Neural cell (in vitro differentiated cells): Measurements from ENCODE around the gene LY6G6C. TPM values are rescaled to one million over a fixed set of nuclear protein-coding genes. Genes with fewer than 3 reads are reported as not detected.

Experiments
- H2AFZ ChIP-seq: fragments of 200-600, 300-800 bp; sonication (generic), shearing (Covaris generic); 2 replicates; pipeline ENCODE4 v1.6.0; 2014; ENCODE audit warnings: low read depth, mild to moderate bottlenecking, antibody characterized with exemption, low read length, moderate library complexity
- H3F3A ChIP-seq: fragments of 200-600 bp; shearing (Covaris generic); 2 replicates; pipeline ENCODE4 v1.6.1; 2016; ENCODE audit warnings: mild to moderate bottlenecking, moderate library complexity, mixed read lengths, antibody characterized with exemption, low read length; ENCODE audit not compliant: insufficient read depth, poor library complexity, severe bottlenecking
- H3K27ac ChIP-seq: fragments of 200-600, 300-800 bp; sonication (generic), shearing (Covaris generic); 2 replicates; pipeline ENCODE4 v1.5.1; 2014; ENCODE audit warnings: mild to moderate bottlenecking, low read length, moderate library complexity
- H3K27me3 ChIP-seq: fragments of 300-800, 200-600 bp; sonication (generic), shearing (Covaris generic); 2 replicates; pipeline ENCODE4 v1.6.0; 2014; ENCODE audit warnings: mild to moderate bottlenecking, low read depth, low read length, moderate library complexity; ENCODE audit not compliant: insufficient read depth
- H3K36me3 ChIP-seq: fragments of 300-800, 200-600 bp; sonication (generic), shearing (Covaris generic); 2 replicates; pipeline ENCODE4 v1.5.1; 2014; ENCODE audit warnings: mild to moderate bottlenecking, antibody characterized with exemption, low read length, moderate library complexity; ENCODE audit not compliant: insufficient read depth
- H3K4me2 ChIP-seq: fragments of 300-800, 200-600 bp; sonication (generic), shearing (Covaris generic); 2 replicates; pipeline ENCODE4 v1.6.0; 2014; ENCODE audit warnings: mild to moderate bottlenecking, low read length
- H3K4me3 ChIP-seq: fragments of 300-800, 200-600 bp; sonication (generic), shearing (Covaris generic); 2 replicates; pipeline ENCODE4 v1.5.1; 2014; ENCODE audit warnings: mild to moderate bottlenecking, low read length, moderate library complexity
- H3K79me2 ChIP-seq: fragments of 200-600 bp; shearing (Covaris generic); replicated peaks from 2 replicates; pipeline ENCODE4 v1.6.0; 2014; ENCODE audit warnings: mild to moderate bottlenecking, low read length, moderate library complexity; ENCODE audit not compliant: insufficient read depth
- H3K9ac ChIP-seq: fragments of 300-800, 200-600 bp; sonication (generic), shearing (Covaris generic); 2 replicates; pipeline ENCODE4 v1.6.1; 2016; ENCODE audit warnings: mild to moderate bottlenecking, low read length, mixed read lengths
- H3K9me2 ChIP-seq: fragments of 200-600 bp; shearing (Covaris generic); 2 replicates; pipeline ENCODE4 v1.6.1; 2016; ENCODE audit warnings: mild to moderate bottlenecking, low read length, mixed read lengths; ENCODE audit not compliant: insufficient read depth
- H3K9me3 ChIP-seq: fragments of 200-600, 300-800 bp; sonication (generic), shearing (Covaris generic); 2 replicates; pipeline ENCODE4 v1.6.1; 2016; ENCODE audit warnings: mild to moderate bottlenecking, mixed run types, low read length, moderate library complexity, mixed read lengths
- H4K20me1 ChIP-seq: fragments of 200-600 bp; shearing (Covaris generic); 2 replicates; pipeline ENCODE4 v1.6.1; 2016; ENCODE audit warnings: mild to moderate bottlenecking, mixed run types; ENCODE audit not compliant: insufficient read depth
- CTCF ChIP-seq: fragments of 450-650 bp; IDR thresholded peaks from 2 replicates; pipeline ENCODE4 v1.5.1; 2014; ENCODE audit warnings: antibody characterized with exemption, mild to moderate bottlenecking, moderate library complexity; ENCODE audit not compliant: poor library complexity, severe bottlenecking
- EP300 ChIP-seq: fragments of 450-650 bp; conservative IDR thresholded peaks from 2 replicates; pipeline ENCODE4 v1.6.1; 2014; ENCODE audit warnings: antibody characterized with exemption, mild to moderate bottlenecking, moderate library complexity; ENCODE audit not compliant: poor library complexity, severe bottlenecking
- EZH2 ChIP-seq: fragments of 200-600, 300-800 bp; shearing (Covaris generic), sonication (generic); IDR thresholded peaks from 2 replicates; pipeline ENCODE4 v1.6.1; 2014; ENCODE audit warnings: antibody characterized with exemption, low read length, borderline replicate concordance, mild to moderate bottlenecking; ENCODE audit not compliant: insufficient read depth, poor library complexity, severe bottlenecking
- MXI1 ChIP-seq: fragments of 450-650 bp; conservative IDR thresholded peaks from 2 replicates; pipeline ENCODE4 v1.6.1; 2014; ENCODE audit warnings: antibody characterized with exemption, mild to moderate bottlenecking; ENCODE audit not compliant: poor library complexity, severe bottlenecking
- POLR2AphosphoS5 ChIP-seq: IDR thresholded peaks from 2 replicates; pipeline ENCODE4 v1.6.1; 2012
- RAD21 ChIP-seq: fragments of 450-650 bp; conservative IDR thresholded peaks from 2 replicates; pipeline ENCODE4 v1.6.1; 2014; ENCODE audit warnings: antibody characterized with exemption, mild to moderate bottlenecking, moderate library complexity
- SMC3 ChIP-seq: fragments of 450-650 bp; conservative IDR thresholded peaks from 2 replicates; pipeline ENCODE4 v1.6.1; 2014; ENCODE audit warnings: antibody characterized with exemption, mild to moderate bottlenecking, moderate library complexity; ENCODE audit not compliant: poor library complexity
- TAF1 ChIP-seq: IDR thresholded peaks from 2 replicates; pipeline ENCODE4 v1.6.1; 2012; ENCODE audit warnings: low read depth
- polyA plus RNA-seq: library from polyadenylated mRNA; depleted of rRNA; stranded (reverse); fragments of >200 nt; gene quantifications from 2 replicates; pipeline ENCODE4 v1.2.3, GENCODE V29; 2014
- TF ChIP-seq, protein P1 (sequence below): IDR thresholded peaks from 2 replicates; pipeline ENCODE4 v1.6.1; 2012; ENCODE audit warnings: borderline replicate concordance

Gene LY6G6C
- polyA plus RNA-seq, 1 donor from 2014 or later: 0.88 TPM

DNA sequence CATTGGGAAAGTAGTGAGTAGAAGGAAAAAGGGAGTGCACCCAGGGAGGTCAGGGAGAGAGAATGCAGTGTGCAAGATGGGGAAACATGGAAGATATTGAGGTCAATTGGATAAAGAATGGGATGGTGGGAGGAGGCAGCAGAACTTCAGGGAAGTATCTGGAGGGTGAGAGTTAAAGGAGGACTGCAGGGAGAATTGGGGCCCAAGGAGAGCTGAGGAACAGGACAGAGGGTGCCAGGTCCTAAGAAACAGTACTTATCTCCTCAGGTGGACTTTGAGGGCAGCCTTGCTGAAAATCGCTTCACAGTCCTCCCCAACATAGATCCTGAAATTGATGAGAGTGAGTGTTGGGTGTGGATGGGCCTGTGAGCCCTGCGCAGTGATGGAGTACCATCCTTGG is 36.7 kb upstream of the LY6G6C start:
- Histone ChIP-seq H3K9me2 (no peaks in the 10 kb centered on the region), H3K27ac (no peak overlapping the region), H4K20me1 (no peaks in the 10 kb centered on the region), H2AFZ (no peak overlapping the region), H3F3A (no peaks in the 10 kb centered on the region), H3K79me2 (no peaks in the 10 kb centered on the region), H3K4me2 (no peak overlapping the region), H3K9me3 (no peaks in the 10 kb centered on the region), H3K27me3 (no peaks in the 10 kb centered on the region), H3K36me3 (no peaks in the 10 kb centered on the region), H3K9ac (no peak overlapping the region), H3K4me3 (no peak overlapping the region)
- no peak for TF ChIP-seq MXI1
- no peak for TF ChIP-seq POLR2AphosphoS5
- no peak for TF ChIP-seq RAD21
- TF ChIP-seq EP300: no peak
- no peak for TF ChIP-seq EZH2
- TF ChIP-seq, protein P1, sequence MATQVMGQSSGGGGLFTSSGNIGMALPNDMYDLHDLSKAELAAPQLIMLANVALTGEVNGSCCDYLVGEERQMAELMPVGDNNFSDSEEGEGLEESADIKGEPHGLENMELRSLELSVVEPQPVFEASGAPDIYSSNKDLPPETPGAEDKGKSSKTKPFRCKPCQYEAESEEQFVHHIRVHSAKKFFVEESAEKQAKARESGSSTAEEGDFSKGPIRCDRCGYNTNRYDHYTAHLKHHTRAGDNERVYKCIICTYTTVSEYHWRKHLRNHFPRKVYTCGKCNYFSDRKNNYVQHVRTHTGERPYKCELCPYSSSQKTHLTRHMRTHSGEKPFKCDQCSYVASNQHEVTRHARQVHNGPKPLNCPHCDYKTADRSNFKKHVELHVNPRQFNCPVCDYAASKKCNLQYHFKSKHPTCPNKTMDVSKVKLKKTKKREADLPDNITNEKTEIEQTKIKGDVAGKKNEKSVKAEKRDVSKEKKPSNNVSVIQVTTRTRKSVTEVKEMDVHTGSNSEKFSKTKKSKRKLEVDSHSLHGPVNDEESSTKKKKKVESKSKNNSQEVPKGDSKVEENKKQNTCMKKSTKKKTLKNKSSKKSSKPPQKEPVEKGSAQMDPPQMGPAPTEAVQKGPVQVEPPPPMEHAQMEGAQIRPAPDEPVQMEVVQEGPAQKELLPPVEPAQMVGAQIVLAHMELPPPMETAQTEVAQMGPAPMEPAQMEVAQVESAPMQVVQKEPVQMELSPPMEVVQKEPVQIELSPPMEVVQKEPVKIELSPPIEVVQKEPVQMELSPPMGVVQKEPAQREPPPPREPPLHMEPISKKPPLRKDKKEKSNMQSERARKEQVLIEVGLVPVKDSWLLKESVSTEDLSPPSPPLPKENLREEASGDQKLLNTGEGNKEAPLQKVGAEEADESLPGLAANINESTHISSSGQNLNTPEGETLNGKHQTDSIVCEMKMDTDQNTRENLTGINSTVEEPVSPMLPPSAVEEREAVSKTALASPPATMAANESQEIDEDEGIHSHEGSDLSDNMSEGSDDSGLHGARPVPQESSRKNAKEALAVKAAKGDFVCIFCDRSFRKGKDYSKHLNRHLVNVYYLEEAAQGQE: no peak
- no peak for TF ChIP-seq SMC3
- TF ChIP-seq CTCF: no peak
- no peak for TF ChIP-seq TAF1

- TF ChIP-seq RAD21: no peak
- TF ChIP-seq, protein P1: no peak
- TF ChIP-seq CTCF: no peak
- no peak for TF ChIP-seq POLR2AphosphoS5
- no peak for TF ChIP-seq TAF1
- no peak for TF ChIP-seq EP300
- no peak for TF ChIP-seq EZH2
- TF ChIP-seq SMC3: no peak
- TF ChIP-seq MXI1: no peak
- no peaks in the 10 kb centered on the region for H3K79me2 ChIP-seq
- no peaks in the 10 kb centered on the region for H4K20me1 ChIP-seq
- H3F3A ChIP-seq: no peaks in the 10 kb centered on the region
- H3K27ac ChIP-seq: no peak overlapping the region
- H3K27me3 ChIP-seq: no peaks in the 10 kb centered on the region
- H3K4me2 ChIP-seq: no peak overlapping the region
- H2AFZ ChIP-seq: no peak overlapping the region
- H3K9me2 ChIP-seq: no peaks in the 10 kb centered on the region
- no peak overlapping the region for H3K9ac ChIP-seq
- no peaks in the 10 kb centered on the region for H3K36me3 ChIP-seq
- H3K9me3 ChIP-seq: no peaks in the 10 kb centered on the region
- H3K4me3 ChIP-seq: no peak overlapping the region
These were observed 31.3 kb upstream of the LY6G6C start for GRCh38 chr6:31752739-31753319.
